Stomach (tissue), 9 donors: ENCODE data around the gene RXRG. TPM values are rescaled to one million over a fixed set of nuclear protein-coding genes. Genes with fewer than 3 reads are reported as not detected.

Source experiments
- DNase-seq, 2 donors: peaks; one replicate each; pipeline versions ENCODE4 v3.0.0 to v3.0.0-alpha.2; 2013 to 2019
- H3K27ac ChIP-seq, 5 donors: fragments of 200-600 bp in 4 of 5; sonication (generic) in 4 of 5; one replicate each; pipeline ENCODE4 v1.5.1; 2013 to 2019; ENCODE audit warnings: mild to moderate bottlenecking in 1 of 5, moderate library complexity in 1 of 5
- H3K27me3 ChIP-seq, 3 donors: fragments of 200-600 bp; sonication (generic); one replicate each; pipeline ENCODE4 v1.5.1; 2017 to 2019; ENCODE audit warnings: mixed run types in 1 of 3
- H3K36me3 ChIP-seq, 4 donors: fragments of 200-600 bp; sonication (generic); 1 replicate in 3 of 4; 2 replicates in 1 of 4; pipeline ENCODE4 v1.5.1; 2016 to 2019
- H3K4me1 ChIP-seq, 4 donors: fragments of 200-600 bp; sonication (generic); one replicate each; pipeline ENCODE4 v1.5.1; 2016 to 2019
- H3K4me3 ChIP-seq, 4 donors: fragments of 200-600 bp; sonication (generic) in 3 of 4; one replicate each; pipeline ENCODE4 v1.5.1; 2016 to 2019; ENCODE audit warnings: mild to moderate bottlenecking in 1 of 4
- H3K9me3 ChIP-seq, 4 donors: fragments of 200-600 bp; sonication (generic); one replicate each; pipeline ENCODE4 v1.5.1; 2016 to 2019
- EP300 ChIP-seq: sonication (generic); formaldehyde crosslinking; IDR thresholded peaks from one replicate; pipeline ENCODE4 v1.6.1; 2017; ENCODE audit warnings: antibody characterized with exemption
- POLR2A ChIP-seq, 4 donors: fragments of 450-650 bp; IDR thresholded peaks; one replicate each; pipeline ENCODE4 v1.6.1; 2016; ENCODE audit warnings: antibody characterized with exemption in 4 of 4, control low read depth in 2 of 4, mild to moderate bottlenecking in 1 of 4, moderate library complexity in 1 of 4
- POLR2AphosphoS5 ChIP-seq, 3 donors: sonication (generic); formaldehyde crosslinking; IDR thresholded peaks; one replicate each; pipeline ENCODE4 v1.6.1; 2016; ENCODE audit warnings: antibody characterized with exemption in 3 of 3
- WGBS, 5 donors: extraction: QIAGEN DNeasy Blood & Tissue Kit in 3 of 5; methylation state at CpG; one replicate each; pipeline versions ENCODE4 v1.1.5 to v1.1.7; 2013 to 2018; 5-methylcytosine and 5-hydroxymethylcytosine counted together
- intact Hi-C: fragments of 100-400 bp; cut with DNase I; formaldehyde crosslinking; loops from one replicate; pipeline ENCODE4 v1.15.1; 2023; ENCODE audit warnings: low total_unique reads
- polyA plus RNA-seq, 3 donors: library from polyadenylated mRNA; stranded (reverse); fragments of 200-250 nt; gene quantifications; one replicate each; pipeline ENCODE4 v1.2.3, GENCODE V29; 2013
- total RNA-seq, 5 donors: library from RNA; depleted of rRNA; stranded (reverse); fragments of >200 nt; gene quantifications; one replicate each; pipeline versions ENCODE4 v1.1.0 to v1.2.3, GENCODE V29; 2014 to 2016
- TF ChIP-seq, protein P1 (sequence below), 7 experiments: fragments of 450-650 bp in 4 of 7; fragments of 200-600 bp in 3 of 7; sonication (generic) in 3 of 7; IDR thresholded peaks; one replicate each; pipeline ENCODE4 v1.5.1; 2016 to 2019; ENCODE audit warnings: antibody characterized with exemption in 7 of 7, control low read depth in 2 of 7, mild to moderate bottlenecking in 1 of 7
- donor health status: healthy with polysubstance abuse.
- donor health status: Bipolar disorder and iron deficiency.
- donor health status: healthy.

Gene RXRG
- total and polyA plus RNA-seq, 8 donors = 0.43 to 2.9 (median 1.4) TPM; not detected in 3

DNA sequence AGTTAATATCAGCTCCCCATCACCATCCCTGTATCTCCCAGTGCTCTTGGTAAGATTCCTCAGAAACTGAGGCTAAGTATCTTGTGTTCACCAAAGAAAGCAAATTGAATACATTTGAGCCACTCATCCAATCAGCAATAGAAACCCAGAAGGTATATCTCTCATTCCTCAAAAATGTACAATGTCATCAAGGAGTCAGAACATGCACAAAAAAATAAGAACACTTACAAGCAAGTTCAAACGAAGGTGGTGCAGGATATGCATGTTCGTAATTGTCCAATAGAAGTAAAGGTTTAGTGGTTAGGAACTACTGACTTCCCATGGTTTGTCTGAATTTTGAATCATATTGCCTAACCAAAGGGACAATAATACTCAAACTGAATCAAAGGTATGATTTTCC, 24.3 kb downstream of the RXRG start:
- no peaks in the 10 kb centered on the region for H3K36me3 ChIP-seq
- DNase-seq = no peak
- H3K4me1 ChIP-seq = peaks cover 0 to 24% (median 3%) of the 10 kb centered on the region in 4 donors
- no peaks in the 10 kb centered on the region for H3K9me3 ChIP-seq
- no peak overlapping the region for H3K27ac ChIP-seq
- 67 to 80% (median 79%) methylated on average over 2 of the region's 2 CpGs for WGBS, 5 donors
- no peaks in the 10 kb centered on the region for H3K27me3 ChIP-seq
- TF ChIP-seq, protein P1, sequence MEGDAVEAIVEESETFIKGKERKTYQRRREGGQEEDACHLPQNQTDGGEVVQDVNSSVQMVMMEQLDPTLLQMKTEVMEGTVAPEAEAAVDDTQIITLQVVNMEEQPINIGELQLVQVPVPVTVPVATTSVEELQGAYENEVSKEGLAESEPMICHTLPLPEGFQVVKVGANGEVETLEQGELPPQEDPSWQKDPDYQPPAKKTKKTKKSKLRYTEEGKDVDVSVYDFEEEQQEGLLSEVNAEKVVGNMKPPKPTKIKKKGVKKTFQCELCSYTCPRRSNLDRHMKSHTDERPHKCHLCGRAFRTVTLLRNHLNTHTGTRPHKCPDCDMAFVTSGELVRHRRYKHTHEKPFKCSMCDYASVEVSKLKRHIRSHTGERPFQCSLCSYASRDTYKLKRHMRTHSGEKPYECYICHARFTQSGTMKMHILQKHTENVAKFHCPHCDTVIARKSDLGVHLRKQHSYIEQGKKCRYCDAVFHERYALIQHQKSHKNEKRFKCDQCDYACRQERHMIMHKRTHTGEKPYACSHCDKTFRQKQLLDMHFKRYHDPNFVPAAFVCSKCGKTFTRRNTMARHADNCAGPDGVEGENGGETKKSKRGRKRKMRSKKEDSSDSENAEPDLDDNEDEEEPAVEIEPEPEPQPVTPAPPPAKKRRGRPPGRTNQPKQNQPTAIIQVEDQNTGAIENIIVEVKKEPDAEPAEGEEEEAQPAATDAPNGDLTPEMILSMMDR (IDR thresholded peaks at IDR 0.05) = no peak
- TF ChIP-seq POLR2A (IDR thresholded peaks at IDR 0.05) (no peak), POLR2AphosphoS5 (IDR thresholded peaks at IDR 0.05) (no peak), EP300 (no peak)
- intact Hi-C loops = no loop called here
- H3K4me3 ChIP-seq = no peak overlapping the region

DNA sequence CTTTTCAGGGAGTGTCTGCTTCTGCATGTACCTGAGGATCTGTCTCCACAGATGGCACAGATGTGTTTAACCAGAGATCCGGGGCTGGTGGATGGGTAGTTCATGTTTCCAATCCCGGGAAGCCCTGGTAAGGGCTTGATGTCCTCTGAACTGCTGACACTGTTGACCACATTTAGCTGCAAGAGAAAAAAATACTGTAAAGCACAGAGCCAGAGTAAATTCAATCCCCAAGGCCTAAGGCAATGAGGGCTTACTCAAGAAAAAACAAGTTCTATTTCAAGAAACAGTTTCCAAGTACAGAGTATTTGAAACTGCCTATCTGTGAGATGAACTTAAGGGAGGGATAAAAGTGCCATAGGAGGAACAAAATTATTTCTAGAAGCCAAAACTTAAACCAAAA, 25.1 kb downstream of the RXRG start:
- Histone ChIP-seq H3K4me3 (no peak overlapping the region), H3K4me1 (peaks cover 0 to 18% (median 2%) of the 10 kb centered on the region in 4 donors), H3K27ac (no peak overlapping the region), H3K36me3 (no peaks in the 10 kb centered on the region), H3K9me3 (no peaks in the 10 kb centered on the region), H3K27me3 (no peaks in the 10 kb centered on the region)
- 65 to 80% (median 69%) methylated on average over 2 of the region's 2 CpGs for WGBS, 5 donors
- no peak for DNase-seq
- TF ChIP-seq POLR2AphosphoS5 (IDR thresholded peaks at IDR 0.05) (no peak), EP300 (no peak), POLR2A (IDR thresholded peaks at IDR 0.05) (no peak)
- TF ChIP-seq, protein P1 (IDR thresholded peaks at IDR 0.05) = no peak
- intact Hi-C loops = no loop called here

DNA sequence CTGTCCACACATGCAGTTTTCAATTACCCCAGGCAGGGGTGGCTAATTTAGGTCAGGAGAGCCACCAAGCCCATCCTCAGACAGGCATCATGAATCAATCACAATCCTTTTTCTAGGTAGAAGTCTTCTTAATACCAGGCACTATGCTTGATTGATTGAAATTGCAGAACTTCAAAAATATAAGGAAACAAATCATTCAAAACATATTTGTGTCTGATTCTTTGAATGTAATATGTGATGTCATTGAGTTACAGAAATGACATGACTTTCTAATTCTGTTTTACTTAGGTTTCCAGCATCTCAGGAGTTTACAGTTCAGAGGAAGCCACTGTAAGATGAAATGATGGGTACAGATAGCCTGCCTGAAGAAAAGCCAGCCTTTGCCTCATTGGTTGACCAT, 26.7 kb downstream of the RXRG start:
- TF ChIP-seq EP300 (no peak), POLR2AphosphoS5 (IDR thresholded peaks at IDR 0.05) (no peak), POLR2A (IDR thresholded peaks at IDR 0.05) (no peak)
- TF ChIP-seq, protein P1 (IDR thresholded peaks at IDR 0.05) = no peak
- peaks cover 0 to 8% (median 0%) of the 10 kb centered on the region in 3 donors for H3K27me3 ChIP-seq
- no peaks in the 10 kb centered on the region for H3K36me3 ChIP-seq
- peaks cover 0 to 4% (median 0%) of the 10 kb centered on the region in 4 donors for H3K4me1 ChIP-seq
- H3K27ac ChIP-seq = no peak overlapping the region
- no peak overlapping the region for H3K4me3 ChIP-seq
- no peaks in the 10 kb centered on the region for H3K9me3 ChIP-seq
- intact Hi-C loops = no loop called here
- no peak for DNase-seq

DNA sequence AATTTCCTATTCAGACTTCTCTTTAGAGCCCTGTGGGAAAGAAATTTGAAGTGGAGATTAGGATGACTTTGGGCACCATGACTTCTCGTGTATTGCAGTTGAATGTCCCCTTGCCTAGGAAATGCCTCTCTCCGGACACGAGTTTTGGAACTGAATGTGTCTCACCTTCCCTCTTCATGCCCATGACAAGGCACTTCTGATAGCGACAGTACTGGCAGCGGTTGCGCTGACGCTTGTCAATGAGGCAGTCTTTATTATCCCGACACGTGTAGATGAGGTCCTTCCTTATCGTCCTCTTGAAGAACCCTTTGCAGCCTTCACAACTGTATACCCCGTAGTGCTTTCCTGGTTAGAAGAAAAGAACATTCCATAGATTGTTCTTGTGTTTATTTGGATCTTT, 28.1 kb downstream of the RXRG start:
- Histone ChIP-seq H3K27me3 (peaks cover 0 to 8% (median 0%) of the 10 kb centered on the region in 3 donors), H3K36me3 (no peaks in the 10 kb centered on the region), H3K9me3 (no peaks in the 10 kb centered on the region), H3K4me1 (no peaks in the 10 kb centered on the region), H3K27ac (no peak overlapping the region), H3K4me3 (no peak overlapping the region)
- intact Hi-C loops = no loop called here
- 77 to 90% (median 84%) methylated on average over 11 of the region's 11 CpGs for WGBS, 5 donors
- TF ChIP-seq POLR2A (IDR thresholded peaks at IDR 0.05) = no peak
- TF ChIP-seq POLR2AphosphoS5 (IDR thresholded peaks at IDR 0.05) = no peak
- no peak for TF ChIP-seq EP300
- TF ChIP-seq, protein P1 (IDR thresholded peaks at IDR 0.05) = no peak
- no peak for DNase-seq
